GM19043 (cell line): Measurements from ENCODE around the gene MADD.

Source experiments
- ATAC-seq: cut with Tn5 transposase; IDR thresholded peaks from one replicate; pipeline ENCODE4 v1.9.1; 2021; ENCODE audit warnings: low read depth; ENCODE audit not compliant: unreplicated experiment

The MADD gene

DNA sequence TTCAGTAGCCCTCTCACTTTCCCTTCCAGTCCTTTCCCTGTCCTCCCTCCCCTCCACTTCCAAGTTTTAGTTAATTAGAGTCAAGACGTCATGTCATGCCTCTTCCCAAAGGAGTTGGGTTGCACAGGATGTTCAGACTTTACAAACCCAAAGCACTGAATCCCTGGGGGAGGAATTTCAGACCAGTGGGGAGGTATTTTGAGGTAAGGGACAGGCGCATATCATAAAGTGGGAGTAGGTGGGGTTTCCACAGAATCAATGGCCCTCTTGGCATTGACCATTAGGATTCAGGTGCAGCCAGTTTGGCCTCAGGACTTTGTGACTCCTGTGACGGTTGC lies 20.6 kb upstream of the MADD start:
- ATAC-seq = no peak

DNA sequence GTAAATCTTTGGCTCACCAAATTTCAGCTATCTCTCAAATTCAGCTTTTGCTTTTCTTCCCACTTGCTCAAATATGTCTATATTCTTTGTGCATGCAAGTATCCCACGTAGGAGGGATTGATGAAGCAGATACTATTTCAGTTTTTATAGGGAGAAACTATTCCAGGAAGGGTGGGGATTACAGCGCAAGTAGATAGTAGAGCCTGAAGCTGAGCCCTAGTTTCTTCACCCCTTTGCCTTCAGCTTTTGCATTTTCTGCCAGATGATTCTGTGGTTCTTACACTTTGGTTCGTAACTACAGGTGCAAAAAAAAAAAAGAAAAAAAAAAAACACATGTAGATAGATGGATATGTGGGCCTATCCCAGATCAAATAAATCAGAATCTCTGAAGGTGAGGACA lies 18.2 kb upstream of the MADD start:
- ATAC-seq = no peak

DNA sequence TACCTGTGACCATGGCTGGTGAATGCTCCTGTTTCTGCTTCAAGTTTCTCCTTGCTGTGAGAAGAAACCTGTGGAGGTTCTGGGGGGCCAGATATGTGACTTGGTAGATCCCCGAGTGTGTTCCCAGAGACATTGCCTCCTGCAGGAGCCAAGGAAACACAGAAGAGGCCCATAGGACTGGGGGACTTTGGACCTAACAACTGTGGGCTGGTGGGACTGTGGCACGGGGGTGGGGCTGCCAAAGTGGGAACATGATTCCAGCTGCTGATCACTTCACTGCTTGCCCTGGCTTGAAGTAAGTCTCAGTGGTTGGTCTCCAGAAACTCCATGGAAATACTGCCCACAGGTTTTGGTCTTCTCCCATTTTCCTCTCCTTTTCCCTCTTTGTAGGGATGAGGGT lies 16.3 kb upstream of the MADD start:
- no peak for ATAC-seq

DNA sequence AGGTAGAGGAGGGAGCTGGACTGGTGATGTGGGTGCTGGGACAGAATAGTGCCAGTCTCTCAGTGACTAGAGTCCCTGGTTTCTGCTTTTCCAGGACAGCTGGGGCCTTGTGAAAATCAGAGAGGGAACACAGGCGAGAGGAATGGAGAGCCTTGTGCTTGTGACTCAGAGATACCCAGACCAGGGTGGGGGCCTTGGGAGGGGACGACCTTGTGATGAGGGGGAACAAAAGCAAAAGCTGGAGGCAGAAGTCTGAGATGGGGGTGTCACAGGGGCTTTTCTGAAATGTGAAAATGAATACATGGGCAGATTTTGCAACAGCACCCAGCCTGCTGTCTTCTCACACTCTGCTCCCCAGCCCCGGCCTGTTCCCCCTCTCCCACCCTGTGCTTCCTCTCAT lies 15.5 kb upstream of the MADD start:
- no peak for ATAC-seq

DNA sequence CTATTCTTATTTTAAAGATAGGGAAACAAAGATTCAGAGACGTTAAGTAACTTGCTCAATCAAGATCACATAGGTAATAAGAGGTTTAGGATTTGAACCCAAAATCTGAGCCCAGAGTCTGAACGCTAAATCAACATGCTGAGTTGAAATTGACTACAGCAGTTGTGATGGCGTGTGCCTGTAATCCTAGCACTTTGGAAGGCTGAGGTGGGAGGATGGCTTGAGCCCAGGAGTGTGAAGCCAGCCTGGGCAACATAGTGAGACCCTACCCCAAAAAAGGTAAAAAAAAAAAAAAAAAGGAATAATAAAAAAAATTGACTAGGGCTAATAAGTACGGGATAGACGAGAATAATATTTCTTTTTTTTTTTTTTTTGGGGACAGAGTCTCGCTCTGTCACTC lies 13.6 kb upstream of the MADD start:
- ATAC-seq = no peak

DNA sequence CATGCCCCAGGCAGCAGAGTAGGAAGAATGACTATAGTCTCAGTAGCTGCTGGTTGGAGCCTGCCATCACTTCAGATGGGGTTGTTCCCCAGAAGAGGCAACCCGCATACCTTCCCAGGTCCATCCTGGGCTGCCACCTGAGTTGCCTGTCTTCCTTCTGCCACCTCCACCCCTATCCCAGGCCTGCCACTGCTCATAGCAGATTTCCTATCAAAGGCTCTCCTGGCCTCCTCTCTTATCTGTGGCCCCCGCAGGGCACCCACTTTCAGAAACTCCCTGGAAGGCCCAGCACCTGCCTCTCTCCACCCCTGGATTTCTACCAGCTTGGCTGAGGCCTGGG lies 12.8 kb upstream of the MADD start:
- no peak for ATAC-seq

DNA sequence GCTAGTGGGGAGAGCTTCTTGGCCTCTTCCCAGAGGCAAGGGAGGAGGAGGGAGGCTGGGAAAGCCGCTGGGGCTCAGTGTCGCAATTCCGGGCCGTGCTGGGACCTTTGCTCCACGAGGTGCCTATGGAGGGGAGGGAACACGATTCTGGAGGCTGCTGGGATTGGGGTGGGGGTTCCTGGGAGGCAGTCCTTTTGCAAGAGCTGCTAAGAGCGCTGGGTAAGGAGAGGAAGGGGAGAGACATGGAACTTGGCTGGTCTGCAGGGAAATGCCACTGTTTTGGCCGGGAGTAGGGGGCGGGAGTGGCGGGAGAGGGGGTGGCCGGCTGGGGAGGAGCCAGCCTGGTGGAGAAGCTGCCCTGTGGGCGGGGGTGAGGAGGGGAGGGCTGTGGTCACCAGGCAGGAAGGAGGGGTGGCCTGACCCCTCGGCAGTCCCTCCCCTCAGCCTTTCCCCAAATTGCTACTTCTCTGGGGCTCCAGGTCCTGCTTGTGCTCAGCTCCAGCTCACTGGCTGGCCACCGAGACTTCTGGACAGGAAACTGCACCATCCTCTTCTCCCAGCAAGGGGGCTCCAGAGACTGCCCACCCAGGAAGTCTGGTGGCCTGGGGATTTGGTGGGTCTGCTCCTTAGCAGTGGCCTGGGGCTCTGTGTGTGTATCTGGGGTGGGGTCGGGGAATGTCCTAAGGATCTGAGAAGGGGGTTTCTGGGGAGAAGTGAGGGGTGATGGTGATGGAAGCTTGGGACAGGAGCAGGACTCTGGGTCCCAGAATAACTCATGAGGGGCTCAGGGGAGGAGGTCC lies 12.2 kb upstream of the MADD start, which contains the start of gene NR1H3:
NR1H3 (plus strand) TSS at position 480 of the 800 bp plus-strand sequence. CDS start 1,221 bp downstream, outside the sequence.
- no peak for ATAC-seq

DNA sequence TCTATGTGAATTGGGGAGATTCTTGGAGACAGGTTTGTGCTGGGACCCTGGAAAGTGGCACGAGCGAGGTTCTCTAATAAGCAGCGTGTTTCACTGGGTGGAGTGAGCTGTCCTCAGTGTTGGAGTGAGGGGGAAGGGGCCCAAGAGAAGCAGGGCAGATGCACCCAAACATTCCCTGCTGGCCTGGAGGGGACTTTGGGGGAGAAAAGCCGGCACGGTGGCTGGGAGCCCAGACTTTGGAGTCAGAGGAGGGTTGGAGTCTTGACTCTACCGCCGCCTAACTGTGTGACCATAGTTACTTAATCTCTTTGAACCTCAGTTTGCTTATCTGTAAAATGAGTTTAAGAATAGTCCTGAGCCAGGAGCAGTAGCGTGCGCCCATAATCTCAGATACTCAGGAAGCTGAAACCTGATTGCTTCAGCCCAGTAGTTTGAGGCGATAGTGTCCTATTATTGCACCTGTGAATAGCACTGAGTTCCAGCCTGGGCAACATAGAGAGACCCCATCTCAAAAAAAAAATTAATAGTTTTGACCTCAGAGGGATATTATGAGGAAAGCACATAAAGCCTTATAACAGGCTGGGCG lies 11.5 kb upstream of the MADD start:
- ATAC-seq = no peak

DNA sequence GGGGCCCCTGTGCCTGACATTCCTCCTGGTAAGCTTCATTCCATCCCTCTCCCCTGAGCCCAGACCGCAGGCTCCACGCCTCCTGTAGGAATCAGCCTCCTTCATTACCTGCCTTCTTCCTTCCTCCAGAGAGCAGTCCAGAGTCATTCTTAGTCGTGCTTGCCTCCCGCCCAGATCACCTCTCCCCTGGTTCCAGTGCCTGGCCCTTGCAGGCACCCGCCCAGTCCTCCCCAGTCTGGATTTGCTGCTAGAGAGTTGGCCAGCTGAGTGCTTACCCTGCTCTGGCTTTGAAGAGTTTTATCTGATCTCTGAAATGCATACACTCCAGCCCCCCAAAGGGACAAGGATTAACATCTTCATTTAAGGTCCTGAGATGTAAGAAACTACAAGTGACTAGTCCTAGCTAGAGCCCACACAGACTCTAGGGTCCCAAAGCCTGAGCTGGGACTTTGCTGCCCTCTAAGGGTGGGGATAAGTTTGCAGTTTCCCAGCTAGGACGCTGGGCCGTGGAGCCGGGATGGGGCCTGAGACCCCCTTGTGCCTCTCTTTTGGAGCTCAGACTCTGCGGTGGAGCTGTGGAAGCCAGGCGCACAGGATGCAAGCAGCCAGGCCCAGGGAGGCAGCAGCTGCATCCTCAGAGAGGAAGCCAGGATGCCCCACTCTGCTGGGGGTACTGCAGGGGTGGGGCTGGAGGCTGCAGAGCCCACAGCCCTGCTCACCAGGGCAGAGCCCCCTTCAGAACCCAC lies 10.5 kb upstream of the MADD start:
- ATAC-seq = no peak

DNA sequence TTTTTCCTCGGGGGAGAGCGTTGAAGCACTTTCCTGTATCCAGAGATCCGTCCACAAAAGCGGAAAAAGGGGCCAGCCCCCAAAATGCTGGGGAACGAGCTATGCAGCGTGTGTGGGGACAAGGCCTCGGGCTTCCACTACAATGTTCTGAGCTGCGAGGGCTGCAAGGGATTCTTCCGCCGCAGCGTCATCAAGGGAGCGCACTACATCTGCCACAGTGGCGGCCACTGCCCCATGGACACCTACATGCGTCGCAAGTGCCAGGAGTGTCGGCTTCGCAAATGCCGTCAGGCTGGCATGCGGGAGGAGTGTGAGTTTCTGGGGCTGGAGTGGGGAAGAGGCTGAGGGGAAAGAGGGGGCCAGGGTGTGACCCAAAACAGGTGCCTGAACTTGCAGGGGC lies 9.6 kb upstream of the MADD start:
- ATAC-seq = no peak

DNA sequence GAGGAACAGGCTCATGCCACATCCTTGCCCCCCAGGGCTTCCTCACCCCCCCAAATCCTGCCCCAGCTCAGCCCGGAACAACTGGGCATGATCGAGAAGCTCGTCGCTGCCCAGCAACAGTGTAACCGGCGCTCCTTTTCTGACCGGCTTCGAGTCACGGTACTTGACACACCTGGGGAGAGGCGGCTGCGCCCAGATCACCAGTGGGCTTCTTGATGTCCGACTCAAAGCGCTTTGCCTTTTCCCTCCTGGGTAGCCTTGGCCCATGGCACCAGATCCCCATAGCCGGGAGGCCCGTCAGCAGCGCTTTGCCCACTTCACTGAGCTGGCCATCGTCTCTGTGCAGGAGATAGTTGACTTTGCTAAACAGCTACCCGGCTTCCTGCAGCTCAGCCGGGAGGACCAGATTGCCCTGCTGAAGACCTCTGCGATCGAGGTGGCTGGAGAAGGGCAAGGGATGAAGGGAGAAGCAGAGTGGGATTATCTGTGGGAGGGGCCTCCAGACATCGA lies 8.6 kb upstream of the MADD start:
- no peak for ATAC-seq

DNA sequence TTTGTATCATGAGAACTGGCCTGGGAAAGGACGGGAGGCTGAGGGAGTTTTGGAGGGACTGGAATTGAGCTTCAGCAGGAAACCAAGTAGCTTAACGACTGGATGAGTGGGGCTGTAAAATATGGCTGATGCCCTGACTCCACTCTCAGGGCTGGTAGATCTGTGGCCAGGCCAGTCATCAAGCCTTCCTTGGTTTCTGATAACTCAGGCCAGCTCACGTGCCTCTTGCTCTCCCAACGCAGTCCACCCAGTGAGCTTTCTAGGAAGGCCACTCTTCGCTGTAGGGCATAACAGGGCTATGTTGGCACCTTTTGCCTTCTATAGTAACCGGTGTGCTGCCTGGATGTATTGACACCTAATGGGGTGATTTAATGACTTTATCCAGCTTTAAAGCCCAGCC lies 5.8 kb upstream of the MADD start:
- no peak for ATAC-seq

DNA sequence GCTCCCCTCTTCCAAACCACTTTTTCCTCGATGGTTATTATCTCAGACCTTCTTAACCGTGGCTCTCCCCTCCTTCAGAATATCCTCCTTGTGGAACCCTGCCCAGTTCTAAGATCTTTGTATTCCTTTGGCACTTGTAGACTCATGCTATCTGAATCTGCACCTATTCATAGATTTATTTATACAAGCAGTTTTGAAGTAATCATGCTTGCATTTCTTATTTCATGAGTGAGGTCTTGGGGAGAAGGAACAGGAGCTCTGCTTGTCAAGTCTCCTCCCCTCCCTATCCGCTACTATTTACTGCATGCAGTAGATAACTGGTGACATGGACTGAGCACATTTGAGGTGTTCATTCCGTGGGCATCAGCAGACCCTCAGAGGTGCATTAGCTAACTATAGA lies 5.4 kb upstream of the MADD start:
- ATAC-seq = no peak

DNA sequence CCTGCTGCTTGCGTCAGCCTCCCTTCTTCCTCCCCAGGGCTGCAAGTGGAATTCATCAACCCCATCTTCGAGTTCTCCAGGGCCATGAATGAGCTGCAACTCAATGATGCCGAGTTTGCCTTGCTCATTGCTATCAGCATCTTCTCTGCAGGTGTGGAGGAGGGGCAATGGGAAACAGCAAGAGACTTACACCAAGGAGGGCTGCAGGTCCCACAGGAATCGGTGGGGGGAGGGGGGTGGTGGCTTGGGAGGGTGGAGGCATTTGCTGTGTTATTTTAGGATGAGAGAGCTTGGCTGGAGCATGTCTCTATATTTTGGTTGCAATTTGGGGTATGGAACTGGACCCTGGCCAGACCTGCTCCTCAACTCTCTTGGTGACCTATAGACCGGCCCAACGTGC lies 2.1 kb upstream of the MADD start:
- no peak for ATAC-seq

DNA sequence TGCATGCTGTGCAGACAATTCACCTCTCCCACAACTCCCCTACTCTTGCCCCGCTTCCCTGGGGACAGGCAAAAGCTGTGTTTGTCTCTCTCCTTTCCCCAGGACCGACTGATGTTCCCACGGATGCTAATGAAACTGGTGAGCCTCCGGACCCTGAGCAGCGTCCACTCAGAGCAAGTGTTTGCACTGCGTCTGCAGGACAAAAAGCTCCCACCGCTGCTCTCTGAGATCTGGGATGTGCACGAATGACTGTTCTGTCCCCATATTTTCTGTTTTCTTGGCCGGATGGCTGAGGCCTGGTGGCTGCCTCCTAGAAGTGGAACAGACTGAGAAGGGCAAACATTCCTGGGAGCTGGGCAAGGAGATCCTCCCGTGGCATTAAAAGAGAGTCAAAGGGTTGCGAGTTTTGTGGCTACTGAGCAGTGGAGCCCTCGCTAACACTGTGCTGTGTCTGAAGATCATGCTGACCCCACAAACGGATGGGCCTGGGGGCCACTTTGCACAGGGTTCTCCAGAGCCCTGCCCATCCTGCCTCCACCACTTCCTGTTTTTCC lies 1.4 kb upstream of the MADD start:
- ATAC-seq = no peak

DNA sequence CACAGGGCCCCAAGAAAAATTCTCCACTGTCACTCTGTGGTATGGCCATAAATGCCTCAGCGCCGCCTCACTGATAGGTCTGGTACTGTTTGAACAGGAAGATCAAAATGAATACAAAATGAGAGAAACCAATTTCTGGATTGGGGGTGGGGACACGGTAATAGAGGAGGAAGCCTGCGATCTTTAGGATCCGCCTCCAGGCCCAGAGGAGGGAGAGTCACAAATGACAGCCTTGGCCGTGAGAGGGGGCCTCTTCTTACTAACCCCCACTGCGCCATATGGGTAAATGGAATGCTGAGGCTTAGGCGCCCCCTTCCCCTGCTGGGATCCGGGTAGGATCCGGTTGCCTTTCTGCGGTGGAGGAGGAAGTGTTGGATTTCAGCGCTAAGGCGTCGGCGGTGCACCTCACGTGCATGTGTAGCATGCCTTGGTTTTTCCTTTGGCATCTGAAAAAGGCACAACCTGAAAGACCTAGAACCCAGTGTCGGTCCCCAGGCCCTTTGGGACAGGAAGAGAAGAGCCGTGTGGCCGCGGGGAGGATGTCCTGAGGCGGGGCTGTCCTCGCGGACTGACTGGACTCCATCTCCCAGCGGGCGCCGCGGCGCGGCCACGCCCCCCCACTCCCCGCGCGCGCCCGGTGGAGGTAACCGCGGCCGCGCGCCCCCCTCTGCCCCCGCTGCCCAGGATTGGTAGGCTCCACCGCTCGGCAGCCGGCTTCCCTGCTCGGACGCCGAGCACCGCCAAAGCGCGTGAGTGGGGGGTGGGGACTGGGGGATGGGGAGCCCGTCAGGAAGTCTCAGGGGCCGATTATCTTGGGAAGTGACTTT lies 718 bp upstream of the MADD start:
- ATAC-seq = peak; percentile 45

DNA sequence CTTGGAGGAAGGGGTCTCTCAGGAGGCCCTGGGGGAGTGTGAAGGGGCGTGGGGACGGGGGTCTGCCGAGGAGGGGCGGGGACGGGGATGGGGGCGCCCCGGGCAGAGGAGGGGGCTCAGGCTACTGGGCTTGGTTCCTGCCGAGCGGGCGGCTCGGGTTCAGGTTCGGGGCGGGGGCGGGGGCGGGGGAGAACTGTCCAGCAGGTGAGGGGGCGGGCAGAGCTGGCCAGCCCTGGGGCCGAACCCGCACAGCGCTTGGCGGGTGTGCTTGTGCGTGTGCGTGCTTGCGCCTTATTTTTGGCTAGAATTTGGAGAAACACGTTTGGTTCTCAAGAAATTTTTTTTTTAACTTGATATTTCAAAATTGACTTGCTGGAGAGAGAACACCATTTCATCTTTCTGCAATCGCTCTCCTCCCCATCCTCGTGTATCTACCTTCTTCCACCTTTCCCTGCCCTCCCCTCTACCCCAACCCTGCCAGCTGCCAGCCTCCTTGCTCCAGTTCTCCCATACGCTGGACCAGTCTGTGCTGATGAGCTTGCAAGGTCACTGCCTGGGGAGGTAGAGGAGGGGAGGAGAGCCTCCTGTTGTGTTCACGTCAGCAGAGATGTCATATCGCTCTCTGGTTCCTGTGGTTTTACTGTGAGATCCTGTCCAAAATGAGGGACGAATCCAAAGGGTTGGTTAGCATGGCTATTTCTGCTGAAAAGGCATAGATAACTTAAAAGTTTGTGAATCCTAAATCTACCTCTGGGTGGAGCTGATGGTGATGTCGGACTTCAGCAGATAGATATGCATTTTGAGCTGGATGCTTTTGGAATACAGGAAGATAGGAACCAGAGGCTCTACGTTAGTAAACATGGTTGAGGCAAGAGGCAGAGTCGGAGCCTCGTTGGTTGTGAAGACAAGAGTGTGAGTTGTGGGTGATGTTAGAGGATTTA lies 668 bp downstream of the MADD start:
- ATAC-seq = no peak

DNA sequence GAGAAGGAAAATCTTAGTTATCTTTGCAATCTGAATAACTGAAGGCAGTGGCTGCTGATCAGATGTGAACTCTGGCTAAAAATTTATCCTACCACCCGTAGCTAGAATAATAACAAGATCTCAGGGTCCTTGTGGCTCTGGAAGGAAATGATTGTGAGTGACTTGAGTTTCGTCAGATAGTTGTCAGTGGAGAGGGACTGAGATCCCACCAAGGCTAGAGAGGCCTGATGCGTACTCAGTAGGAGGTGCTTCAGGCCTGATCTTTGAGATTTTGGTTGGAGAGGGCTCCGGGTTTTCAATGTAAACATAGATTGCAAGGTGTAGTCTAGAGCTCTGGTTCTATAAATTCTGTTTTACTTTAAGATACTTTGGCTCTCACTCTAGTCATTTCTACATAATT lies 1.4 kb downstream of the MADD start:
- no peak for ATAC-seq

DNA sequence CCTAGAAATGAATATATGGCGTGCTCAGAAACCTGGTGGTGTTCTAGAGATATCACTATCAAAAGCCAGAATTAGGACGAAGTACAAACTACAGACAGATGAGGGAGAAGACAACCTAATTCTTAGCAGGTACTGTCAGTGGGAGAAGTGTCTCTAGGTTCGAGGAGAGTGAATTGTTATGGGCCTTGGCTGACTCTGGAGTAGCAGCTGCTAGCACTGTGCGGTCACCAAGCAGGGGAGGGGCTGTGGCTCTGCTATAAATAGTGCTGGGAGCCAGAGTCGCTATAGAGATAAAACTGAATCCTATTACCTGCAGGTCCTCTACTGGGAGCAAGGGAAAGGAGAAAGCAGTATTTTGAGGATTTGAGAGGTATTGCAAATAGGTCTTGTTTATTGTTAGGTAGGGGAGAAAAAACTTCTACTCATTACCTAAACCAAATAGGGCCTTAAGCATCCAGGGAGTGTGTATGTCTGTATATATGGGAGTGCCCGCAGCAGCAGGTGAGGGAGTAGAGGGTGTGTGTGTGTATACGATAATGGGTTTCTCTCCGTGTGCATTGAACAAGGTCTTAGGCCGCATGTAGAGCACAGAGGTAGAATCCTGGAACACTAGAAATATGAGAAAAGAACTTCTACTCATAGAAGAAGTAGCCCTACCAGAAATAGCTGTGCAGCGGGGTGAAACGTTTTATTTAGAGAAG lies 2.2 kb downstream of the MADD start:
- no peak for ATAC-seq
